ENCODE data around the gene LMAN2.

The LMAN2 gene

DNA sequence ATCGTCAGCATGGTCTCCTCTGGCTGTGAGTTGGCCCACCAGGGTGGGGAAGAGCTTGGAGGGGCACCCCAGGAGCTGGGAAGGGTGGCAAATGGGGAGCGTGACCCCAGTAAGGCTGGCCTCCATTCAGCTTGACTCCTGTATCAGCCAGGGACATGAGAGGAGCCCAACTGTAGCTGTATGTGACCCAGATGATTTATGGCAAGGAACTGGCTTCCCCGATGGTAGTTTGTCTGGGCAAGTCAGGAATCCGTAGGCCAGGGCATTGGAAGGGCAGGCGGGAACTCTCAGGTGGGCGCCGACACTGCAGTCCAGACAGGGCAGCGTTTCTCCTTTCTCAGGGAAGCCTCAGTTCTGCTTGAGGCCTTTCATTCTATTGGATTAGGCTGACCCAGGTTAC is 35.1 kb upstream of the LMAN2 start:
- TF ChIP-seq CTCF (IDR thresholded peaks at IDR 0.05; ENCODE audit: low read depth, low read length), result no peak
- no peak for DNase-seq (ENCODE audit: extremely low read depth, low read depth)

- no peak for DNase-seq (ENCODE audit: extremely low read depth, low read depth)
- no peak for TF ChIP-seq CTCF (IDR thresholded peaks at IDR 0.05; ENCODE audit: low read depth, low read length)
These were observed 34.3 kb upstream of the LMAN2 start for GRCh38 chr5:177385720-177386119.

- TF ChIP-seq CTCF (IDR thresholded peaks at IDR 0.05; ENCODE audit: low read depth, low read length), result no peak
- no peak for DNase-seq (ENCODE audit: extremely low read depth, low read depth)
These were observed 32.7 kb upstream of the LMAN2 start, which contains the start of gene SLC34A1 for GRCh38 chr5:177384134-177384533. Gene SLC34A1, plus strand, starts transcription at chr5:177384434. Its CDS starts 1,308 bp downstream, at chr5:177385742.

DNA sequence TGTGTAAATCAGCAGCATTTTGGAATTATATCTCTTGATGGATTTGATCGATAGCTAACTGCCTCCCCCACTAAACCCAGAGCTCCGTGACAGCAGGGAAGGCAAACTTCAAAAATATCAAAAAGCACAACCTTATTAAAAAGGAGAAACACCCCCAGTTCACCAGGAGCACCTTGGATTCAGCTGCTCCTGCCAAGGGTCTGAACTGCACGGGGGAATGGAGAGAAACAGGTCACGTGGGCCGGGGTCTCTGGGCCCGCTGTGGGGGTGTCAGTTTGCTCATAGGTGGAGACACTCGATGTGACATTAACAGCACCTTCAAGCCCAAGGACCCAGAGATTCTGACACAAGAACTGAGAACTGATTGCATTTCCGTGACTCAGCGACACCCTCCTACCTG is 31.7 kb upstream of the LMAN2 start:
- TF ChIP-seq CTCF (IDR thresholded peaks at IDR 0.05; ENCODE audit: low read depth, low read length), result no peak
- no peak for DNase-seq (ENCODE audit: extremely low read depth, low read depth)

GRCh38 chr5:177382423-177383029 is 31.1 kb upstream of the LMAN2 start:
- no peak for DNase-seq (ENCODE audit: extremely low read depth, low read depth)
- peak; percentile 34 for TF ChIP-seq CTCF (IDR thresholded peaks at IDR 0.05; ENCODE audit: low read depth, low read length)

DNA sequence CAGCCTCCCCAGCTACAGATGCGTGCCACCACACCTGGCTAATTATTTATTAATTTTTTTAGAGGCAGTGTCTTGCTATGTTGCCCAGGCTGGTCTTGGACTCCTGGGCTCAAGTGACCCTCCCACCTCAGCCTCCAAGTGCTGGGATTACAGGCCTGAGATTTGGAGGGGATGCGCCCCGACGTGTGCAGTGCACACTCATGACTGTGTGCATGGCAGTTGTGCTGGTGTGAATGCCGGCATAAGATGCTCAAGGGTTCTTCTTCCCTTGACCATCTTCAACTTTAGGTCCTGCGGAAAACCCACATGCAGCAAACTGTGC is 29.3 kb upstream of the LMAN2 start:
- no peak for TF ChIP-seq CTCF (IDR thresholded peaks at IDR 0.05; ENCODE audit: low read depth, low read length)
- no peak for DNase-seq (ENCODE audit: extremely low read depth, low read depth)

DNA sequence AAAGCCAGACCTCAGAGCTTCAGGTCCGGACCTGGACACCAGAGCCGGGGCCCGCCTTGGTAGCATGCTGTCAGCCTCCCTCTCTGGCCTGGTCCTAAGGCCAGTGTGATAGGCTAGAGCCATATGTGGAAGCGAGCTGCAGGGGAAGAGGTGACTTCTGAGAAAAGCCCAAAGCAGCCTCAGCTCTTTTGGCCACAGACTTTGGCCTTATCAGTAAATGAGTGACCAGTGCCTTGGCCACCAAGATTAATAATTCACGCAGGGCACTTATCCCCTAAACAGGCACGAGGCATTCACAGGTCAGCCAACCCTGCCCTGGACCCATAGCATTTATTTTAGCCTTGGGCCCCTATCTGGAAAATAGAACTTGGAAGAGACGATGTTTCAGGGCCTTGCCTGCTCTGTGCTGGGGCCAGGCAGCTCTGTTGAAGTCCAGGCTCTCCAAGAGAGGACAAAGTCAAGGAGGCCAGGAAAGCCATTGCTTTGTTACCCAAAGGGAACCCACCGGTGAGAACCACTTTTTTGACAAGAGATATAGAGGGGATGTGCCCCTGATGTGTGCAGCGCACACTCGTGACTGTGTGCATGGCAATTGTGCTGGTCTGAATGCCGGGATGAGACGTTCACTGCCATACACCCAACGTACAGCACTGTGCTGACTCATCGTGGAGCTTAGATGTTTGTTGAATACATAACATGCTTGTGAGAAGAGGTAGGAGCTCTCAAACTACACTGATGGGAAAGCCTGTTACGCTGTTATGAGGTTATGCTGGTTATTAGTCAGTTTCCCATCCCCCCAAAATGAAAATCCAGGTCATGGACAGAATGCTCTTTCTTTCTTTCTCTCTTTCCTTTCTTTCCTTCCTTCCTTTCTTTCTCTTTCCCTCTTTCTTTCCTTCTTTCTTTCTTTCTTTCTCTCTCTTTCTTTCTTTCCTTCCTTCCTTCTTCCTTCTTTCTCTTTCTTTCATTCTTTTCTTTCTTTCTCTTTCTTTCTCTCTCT is 27.7 kb upstream of the LMAN2 start:
- no peak for DNase-seq (ENCODE audit: extremely low read depth, low read depth)
- TF ChIP-seq CTCF (IDR thresholded peaks at IDR 0.05; ENCODE audit: low read depth, low read length), result no peak

Measured in AG09319 (cell line).